ENCODE results near the gene CAPN11.

The CAPN11 gene

GRCh38 chr6:44156494-44157151, 2.0 kb upstream of the CAPN11 start:
- no peak for DNase-seq (ENCODE audit: low read depth)

GRCh38 chr6:44157152-44157521, 1.5 kb upstream of the CAPN11 start:
- DNase-seq (ENCODE audit: low read depth), result no peak

- no peak for DNase-seq (ENCODE audit: low read depth)
Observed at GRCh38 chr6:44161997-44162338, 3.3 kb downstream of the CAPN11 start.

GRCh38 chr6:44162876-44163625, 4.4 kb downstream of the CAPN11 start:
- DNase-seq (ENCODE audit: low read depth), result no peak

- DNase-seq (ENCODE audit: low read depth), result no peak
Observed at GRCh38 chr6:44166116-44166515, 7.5 kb downstream of the CAPN11 start.

- DNase-seq (ENCODE audit: low read depth), result no peak
Observed at GRCh38 chr6:44166591-44167184, 8.1 kb downstream of the CAPN11 start.

GRCh38 chr6:44167567-44167966, 8.9 kb downstream of the CAPN11 start:
- DNase-seq (ENCODE audit: low read depth), result no peak

- no peak for DNase-seq (ENCODE audit: low read depth)
Observed at GRCh38 chr6:44169154-44169553, 10.5 kb downstream of the CAPN11 start.

- DNase-seq (ENCODE audit: low read depth), result no peak
Observed at GRCh38 chr6:44169886-44170570, 11.4 kb downstream of the CAPN11 start.

- no peak for DNase-seq (ENCODE audit: low read depth)
Observed at GRCh38 chr6:44171899-44172546, 13.4 kb downstream of the CAPN11 start.

GRCh38 chr6:44172731-44173500, 14.3 kb downstream of the CAPN11 start:
- DNase-seq (ENCODE audit: low read depth), result peak; percentile 34

GRCh38 chr6:44176130-44176761, 17.6 kb downstream of the CAPN11 start:
- no peak for DNase-seq (ENCODE audit: low read depth)

- DNase-seq (ENCODE audit: low read depth), result no peak
Observed at GRCh38 chr6:44176762-44177509, 18.3 kb downstream of the CAPN11 start.

- DNase-seq (ENCODE audit: low read depth), result no peak
Observed at GRCh38 chr6:44177691-44178423, 19.2 kb downstream of the CAPN11 start.

GRCh38 chr6:44178424-44179071, 19.9 kb downstream of the CAPN11 start:
- no peak for DNase-seq (ENCODE audit: low read depth)

GRCh38 chr6:44179072-44179536, 20.5 kb downstream of the CAPN11 start:
- DNase-seq (ENCODE audit: low read depth), result no peak

- DNase-seq (ENCODE audit: low read depth), result no peak
Observed at GRCh38 chr6:44179648-44180047, 21.0 kb downstream of the CAPN11 start.

- no peak for DNase-seq (ENCODE audit: low read depth)
Observed at GRCh38 chr6:44180406-44180805, 21.8 kb downstream of the CAPN11 start.

- no peak for DNase-seq (ENCODE audit: low read depth)
Observed at GRCh38 chr6:44180886-44181285, 22.3 kb downstream of the CAPN11 start.
